ENCODE measurements around the gene HOXC13.

HOXC13 gene

GRCh38 chr12:53966085-53966384, 27.4 kb downstream of the HOXC13 start:
- no peak for DNase-seq
- in situ Hi-C loops (cut with HindIII; ENCODE audit: low pct_ligation_motif_present, low sequenced_read_pairs) = no loop called here
- peaks cover 99% of the 10 kb centered on the region for H3K27me3 ChIP-seq (replicated peaks)

DNA sequence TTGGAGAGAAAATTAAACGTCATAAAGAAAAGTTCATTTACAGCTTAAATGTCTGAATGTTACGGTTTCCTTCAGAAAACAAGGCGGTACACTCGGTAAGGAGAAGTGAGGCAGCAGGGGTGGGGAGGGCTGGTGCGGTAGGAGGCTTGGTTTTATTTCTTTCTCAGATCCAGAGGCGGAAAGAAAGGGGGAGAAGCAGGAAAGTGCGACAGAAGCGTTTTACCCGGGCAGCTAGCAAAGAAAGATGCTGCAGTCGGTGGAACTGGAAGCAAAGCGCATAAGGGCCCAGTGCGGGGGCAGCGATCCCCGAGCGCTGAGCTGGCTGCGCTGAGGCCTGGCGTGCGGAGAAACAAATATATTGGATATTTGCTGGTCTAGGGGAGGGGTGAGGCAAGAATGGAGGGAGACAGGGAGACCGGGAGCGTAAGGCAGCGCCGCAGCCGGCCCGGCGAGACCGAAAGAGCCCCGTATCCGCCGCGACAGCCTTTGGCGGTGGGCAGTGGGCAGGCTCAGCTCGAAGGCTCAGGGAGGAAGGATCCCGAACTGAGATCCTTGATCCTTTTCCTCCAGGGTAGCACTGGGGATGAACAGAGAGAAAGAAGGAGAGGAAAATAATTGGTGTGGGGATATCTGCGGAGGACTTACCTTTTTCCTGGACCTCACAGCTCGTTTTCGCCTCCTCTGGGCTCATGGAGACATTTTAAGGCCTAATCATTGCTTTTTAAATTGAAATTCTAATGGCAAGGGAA, 27.9 kb downstream of the HOXC13 start:
- in situ Hi-C loops (cut with HindIII; ENCODE audit: low pct_ligation_motif_present, low sequenced_read_pairs) = no loop called here
- H3K4me3 ChIP-seq (ENCODE audit: low read depth, low read length) = no peak overlapping the region
- H3K27me3 ChIP-seq (replicated peaks) = peaks cover 99% of the 10 kb centered on the region
- H3K36me3 ChIP-seq (replicated peaks) = no peaks in the 10 kb centered on the region
- no peak for DNase-seq
- no peak overlapping the region for H3K27ac ChIP-seq
- no peak for TF ChIP-seq CTCF (IDR thresholded peaks at IDR 0.05; ENCODE audit: low read depth, low read length, missing control alignments)

More at GRCh38 chr12:53966085-53966384, 27.4 kb downstream of the HOXC13 start:
- no peak for TF ChIP-seq CTCF (IDR thresholded peaks at IDR 0.05; ENCODE audit: low read depth, low read length, missing control alignments)
- Histone ChIP-seq H3K36me3 (replicated peaks) (no peaks in the 10 kb centered on the region), H3K4me3 (ENCODE audit: low read depth, low read length) (no peak overlapping the region), H3K27ac (no peak overlapping the region)

- peaks cover 99% of the 10 kb centered on the region for H3K27me3 ChIP-seq (replicated peaks)
- in situ Hi-C loops (cut with HindIII; ENCODE audit: low pct_ligation_motif_present, low sequenced_read_pairs) = no loop called here
Observed at GRCh38 chr12:53967421-53967925, 28.8 kb downstream of the HOXC13 start.

GRCh38 chr12:53968214-53969127, 29.8 kb downstream of the HOXC13 start:
- in situ Hi-C loops (cut with HindIII; ENCODE audit: low pct_ligation_motif_present, low sequenced_read_pairs) = no loop called here
- Histone ChIP-seq H3K36me3 (replicated peaks) (no peaks in the 10 kb centered on the region), H3K27ac (no peak overlapping the region), H3K27me3 (replicated peaks) (peaks cover 99% of the 10 kb centered on the region), H3K4me3 (ENCODE audit: low read depth, low read length) (no peak overlapping the region)
- no peak for TF ChIP-seq CTCF (IDR thresholded peaks at IDR 0.05; ENCODE audit: low read depth, low read length, missing control alignments)
- DNase-seq = no peak

More at GRCh38 chr12:53967421-53967925, 28.8 kb downstream of the HOXC13 start:
- DNase-seq = no peak
- no peak overlapping the region for H3K27ac ChIP-seq
- TF ChIP-seq CTCF (IDR thresholded peaks at IDR 0.05; ENCODE audit: low read depth, low read length, missing control alignments) = no peak
- no peak overlapping the region for H3K4me3 ChIP-seq (ENCODE audit: low read depth, low read length)
- no peaks in the 10 kb centered on the region for H3K36me3 ChIP-seq (replicated peaks)

GRCh38 chr12:53969588-53970259, 31.1 kb downstream of the HOXC13 start:
- TF ChIP-seq CTCF (IDR thresholded peaks at IDR 0.05; ENCODE audit: low read depth, low read length, missing control alignments) = no peak
- in situ Hi-C loops (cut with HindIII; ENCODE audit: low pct_ligation_motif_present, low sequenced_read_pairs) = no loop called here
- no peak for DNase-seq
- H3K36me3 ChIP-seq (replicated peaks) = no peaks in the 10 kb centered on the region
- H3K4me3 ChIP-seq (ENCODE audit: low read depth, low read length) = no peak overlapping the region
- peaks cover 97% of the 10 kb centered on the region for H3K27me3 ChIP-seq (replicated peaks)
- H3K27ac ChIP-seq = no peak overlapping the region

All from brain microvascular endothelial cell (primary cell).